Activated T-helper 1 cell treated with anti-CD3 and anti-CD28 coated beads, Interleukin-12 subunit alpha, Interleukin-12 subunit beta, Interleukin-2, Interleukin-4 antibody, amounts not matched to agents 30 ng/mL and 10 ng/mL and 1 ng/mL, durations not matched to agents 14 hours and 24 hours and 36 hours (primary cell): ENCODE results near the gene NEK9. TPM values are rescaled to one million over a fixed set of nuclear protein-coding genes. Genes with fewer than 3 reads are reported as not detected.

Source experiments
- DNase-seq: peaks from one replicate; pipeline ENCODE4 v3.0.0; 2021; ENCODE audit warnings: low spot score
- H3K27ac Mint-ChIP-seq: one replicate; pipeline ENCODE4 v1.8.0; 2021; ENCODE audit warnings: mild to moderate bottlenecking, mixed read lengths
- H3K27me3 Mint-ChIP-seq: one replicate; pipeline ENCODE4 v1.8.0; 2022; ENCODE audit warnings: mild to moderate bottlenecking, moderate library complexity, mixed read lengths; ENCODE audit not compliant: insufficient read depth
- H3K36me3 Mint-ChIP-seq: one replicate; pipeline ENCODE4 v1.8.0; 2021; ENCODE audit warnings: low read depth, mixed read lengths
- H3K4me1 Mint-ChIP-seq: one replicate; pipeline ENCODE4 v1.8.0; 2021; ENCODE audit warnings: low read depth, mixed read lengths
- H3K4me3 Mint-ChIP-seq: one replicate; pipeline ENCODE4 v1.8.0; 2021; ENCODE audit warnings: mild to moderate bottlenecking, moderate library complexity, mixed read lengths
- H3K9me3 Mint-ChIP-seq: one replicate; pipeline ENCODE4 v1.8.0; 2021; ENCODE audit warnings: mixed read lengths
- intact Hi-C: fragments of 100-400 bp; cut with micrococcal nuclease; formaldehyde crosslinking; loops from one replicate; pipeline ENCODE4 v1.15.1; 2024
- total RNA-seq: library from RNA; stranded (reverse); gene quantifications from 2 replicates; pipeline ENCODE4 v1.2.3, GENCODE V29; 2022

NEK9 gene
- total RNA-seq = 76.8 and 77.0 TPM in 2 replicates

DNA sequence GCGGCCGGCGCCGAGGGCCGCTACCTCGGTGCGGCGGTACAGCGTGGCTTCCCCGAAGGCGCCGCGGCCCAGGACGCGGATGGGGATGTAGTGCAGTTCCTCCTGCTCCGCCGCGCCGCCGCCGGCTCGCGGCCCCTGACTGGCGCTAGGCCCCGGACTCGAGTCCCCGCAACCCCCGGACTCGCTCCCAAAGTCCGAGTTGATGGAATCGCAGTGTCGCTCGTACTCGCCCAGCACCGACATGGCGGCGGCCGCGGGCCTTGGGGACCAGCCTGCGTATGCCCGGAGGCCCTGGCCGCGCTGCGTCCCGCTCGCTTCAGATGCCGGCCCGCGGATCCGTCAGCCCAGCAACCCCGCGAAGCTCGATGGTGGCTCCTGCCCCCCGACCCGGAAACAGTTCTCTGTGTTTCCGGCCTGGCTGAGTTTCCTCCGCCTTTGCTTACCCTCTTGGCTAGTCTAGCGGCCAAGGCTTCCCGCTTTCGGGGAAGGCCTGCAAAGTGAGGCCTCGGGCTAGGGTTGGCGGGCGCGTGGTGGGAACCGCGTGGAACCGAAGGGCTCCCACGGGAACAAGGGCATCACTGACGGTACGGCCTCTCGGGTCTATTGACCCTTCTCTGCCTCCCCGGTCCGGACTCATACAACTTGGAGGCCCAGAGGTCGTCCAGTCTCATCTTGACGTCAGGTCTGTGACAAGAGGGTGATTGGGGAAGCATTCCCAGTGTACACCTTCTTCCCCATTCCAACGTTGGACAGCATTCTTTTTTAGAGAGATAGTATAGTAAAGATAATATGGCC lies at the start of gene NEK9:
NEK9 (minus strand) TSS at position 370 of the 795 bp plus-strand sequence; CDS start at position 243, 127 bp downstream.
- no peaks in the 10 kb centered on the region for H3K27me3 Mint-ChIP-seq
- peak within 1 kb of the TSS; percentile 97 for H3K27ac Mint-ChIP-seq
- peak; percentile 86 for DNase-seq
- H3K9me3 Mint-ChIP-seq = no peaks in the 10 kb centered on the region
- peak within 1 kb of the TSS; percentile 93 for H3K4me3 Mint-ChIP-seq
- peaks cover 39% of the 10 kb centered on the region for H3K4me1 Mint-ChIP-seq
- intact Hi-C loops = loop anchor here (1.0 to 5.0 kb wide), 8 partner anchors 49 to 534 kb away; partner anchors contain the start of genes DLST, ERG28, TMED10 and TTLL5
- H3K36me3 Mint-ChIP-seq = peaks cover 26% of the 10 kb centered on the region

DNA sequence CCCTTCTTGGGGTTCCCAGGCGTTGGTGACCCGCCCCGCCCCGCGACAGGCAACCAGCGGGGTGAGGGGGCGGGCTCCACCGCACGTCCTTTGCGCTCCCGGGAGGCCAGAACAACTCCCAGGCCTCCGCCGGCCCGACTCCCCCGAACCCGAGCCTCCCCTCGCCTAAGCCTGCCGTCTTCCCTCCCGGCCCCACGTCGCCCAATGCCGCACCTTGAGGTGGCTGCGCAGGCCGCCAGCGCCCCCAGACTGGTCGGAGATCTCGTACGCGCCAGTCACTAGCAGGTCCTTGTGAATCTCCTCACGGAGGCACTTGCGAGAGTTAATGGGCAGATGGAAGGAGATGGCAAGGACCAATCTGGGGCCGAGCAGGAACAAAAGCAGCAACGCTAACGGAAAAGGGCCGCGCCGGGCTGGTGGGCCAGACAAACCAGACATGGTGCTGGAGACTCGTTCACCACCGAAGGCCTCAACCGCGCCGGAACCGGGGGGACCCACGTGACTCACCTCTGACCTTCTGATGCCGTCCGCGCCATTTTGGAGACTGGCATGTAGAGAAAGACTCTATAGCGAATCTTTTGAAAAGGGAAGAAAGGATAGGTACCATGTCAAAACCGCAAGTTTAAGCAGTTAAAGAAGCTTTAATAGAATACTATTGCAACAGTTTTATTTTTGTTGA lies 49.4 kb upstream of the NEK9 start, which contains the start of gene TMED10:
TMED10 (minus strand) TSS at position 471 of the 679 bp plus-strand sequence; CDS start at position 438, 33 bp downstream.
- Mint-ChIP-seq H3K36me3 (peaks cover 17% of the 10 kb centered on the region), H3K27ac (peak within 1 kb of the TSS; percentile 96), H3K9me3 (no peaks in the 10 kb centered on the region), H3K4me3 (peak within 1 kb of the TSS; percentile 89), H3K27me3 (peaks cover 7% of the 10 kb centered on the region), H3K4me1 (peaks cover 35% of the 10 kb centered on the region)
- DNase-seq = peak; percentile 87
- intact Hi-C loops = loop anchor here (1.0 to 5.0 kb wide), 10 partner anchors 37 to 806 kb away; partner anchors contain the start of genes ACYP1, DLST, FOS and NEK9

DNA sequence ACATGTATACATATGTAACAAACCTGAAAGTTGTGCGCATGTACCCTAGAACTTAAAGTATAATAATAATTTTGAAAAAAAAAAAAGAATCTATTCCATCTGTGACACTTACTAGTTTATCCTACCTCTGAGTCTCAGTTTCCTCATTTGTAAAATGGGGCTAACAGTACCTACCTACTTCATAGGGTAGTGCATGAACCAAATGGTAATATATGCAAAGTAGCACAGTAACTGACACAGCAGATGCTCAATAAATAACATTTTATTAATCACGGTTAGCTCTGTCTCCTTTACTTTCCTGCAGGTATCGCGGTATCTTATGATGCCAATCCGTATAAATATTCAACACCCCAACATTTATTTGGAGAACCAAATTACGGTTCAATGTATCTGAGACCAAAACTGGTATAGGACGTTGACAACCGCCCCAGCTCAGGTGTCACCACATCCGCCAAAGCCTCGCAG lies 48.9 kb upstream of the NEK9 start:
- H3K36me3 Mint-ChIP-seq = peaks cover 20% of the 10 kb centered on the region
- intact Hi-C loops = loop anchor here (1.0 to 5.0 kb wide), 11 partner anchors 18 to 807 kb away; partner anchors contain the start of genes ACYP1, DLST, FOS and NEK9
- peak overlapping the region; percentile 96 for H3K27ac Mint-ChIP-seq
- H3K4me3 Mint-ChIP-seq = peak overlapping the region; percentile 89
- H3K4me1 Mint-ChIP-seq = peaks cover 39% of the 10 kb centered on the region
- no peak for DNase-seq
- peaks cover 7% of the 10 kb centered on the region for H3K27me3 Mint-ChIP-seq
- no peaks in the 10 kb centered on the region for H3K9me3 Mint-ChIP-seq

DNA sequence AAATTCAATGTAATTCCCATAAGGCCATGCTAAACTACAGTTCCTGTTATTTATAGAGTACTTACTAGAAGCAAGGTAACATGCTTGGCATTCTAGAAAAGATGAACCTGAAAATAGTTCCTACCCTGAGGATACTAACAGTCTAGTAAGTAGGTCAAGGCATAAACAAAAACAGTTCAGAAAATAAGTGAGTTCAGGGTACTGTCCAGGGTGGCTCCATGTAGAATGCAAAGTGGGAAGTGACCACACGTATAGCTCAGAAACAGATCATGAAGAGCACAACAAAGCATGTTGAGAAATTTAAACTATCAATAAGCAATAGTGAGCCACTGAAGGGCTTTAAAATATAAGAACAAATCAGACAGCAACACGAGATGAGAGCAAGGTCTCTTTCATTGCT lies 47.2 kb upstream of the NEK9 start:
- Mint-ChIP-seq H3K4me1 (peaks cover 41% of the 10 kb centered on the region), H3K4me3 (peak overlapping the region; percentile 74), H3K27me3 (peaks cover 2% of the 10 kb centered on the region), H3K9me3 (no peaks in the 10 kb centered on the region), H3K27ac (peak overlapping the region; percentile 80), H3K36me3 (peaks cover 22% of the 10 kb centered on the region)
- no peak for DNase-seq
- intact Hi-C loops = no loop called here

DNA sequence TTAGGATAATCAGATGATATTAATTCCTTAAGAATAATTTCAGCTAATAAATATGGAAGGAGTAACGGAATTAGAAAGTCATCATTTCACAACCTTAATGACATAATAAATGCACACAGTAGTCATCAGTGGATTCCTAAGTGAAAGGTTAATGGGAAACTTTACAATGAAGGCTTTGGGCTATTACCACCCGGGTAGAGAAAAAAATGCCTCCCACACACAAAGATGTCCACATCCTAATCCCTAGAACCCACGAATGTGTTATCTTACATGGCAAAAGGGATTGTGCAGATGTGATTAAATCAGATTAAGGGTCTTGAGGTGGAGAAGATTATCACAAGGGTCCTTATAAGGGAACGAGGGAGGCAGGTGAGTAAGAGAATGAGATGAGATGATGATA lies 43.9 kb upstream of the NEK9 start:
- DNase-seq = no peak
- Mint-ChIP-seq H3K9me3 (no peaks in the 10 kb centered on the region), H3K36me3 (peaks cover 26% of the 10 kb centered on the region), H3K4me1 (peaks cover 44% of the 10 kb centered on the region), H3K4me3 (no peak overlapping the region), H3K27me3 (no peaks in the 10 kb centered on the region), H3K27ac (no peak overlapping the region)
- intact Hi-C loops = no loop called here

DNA sequence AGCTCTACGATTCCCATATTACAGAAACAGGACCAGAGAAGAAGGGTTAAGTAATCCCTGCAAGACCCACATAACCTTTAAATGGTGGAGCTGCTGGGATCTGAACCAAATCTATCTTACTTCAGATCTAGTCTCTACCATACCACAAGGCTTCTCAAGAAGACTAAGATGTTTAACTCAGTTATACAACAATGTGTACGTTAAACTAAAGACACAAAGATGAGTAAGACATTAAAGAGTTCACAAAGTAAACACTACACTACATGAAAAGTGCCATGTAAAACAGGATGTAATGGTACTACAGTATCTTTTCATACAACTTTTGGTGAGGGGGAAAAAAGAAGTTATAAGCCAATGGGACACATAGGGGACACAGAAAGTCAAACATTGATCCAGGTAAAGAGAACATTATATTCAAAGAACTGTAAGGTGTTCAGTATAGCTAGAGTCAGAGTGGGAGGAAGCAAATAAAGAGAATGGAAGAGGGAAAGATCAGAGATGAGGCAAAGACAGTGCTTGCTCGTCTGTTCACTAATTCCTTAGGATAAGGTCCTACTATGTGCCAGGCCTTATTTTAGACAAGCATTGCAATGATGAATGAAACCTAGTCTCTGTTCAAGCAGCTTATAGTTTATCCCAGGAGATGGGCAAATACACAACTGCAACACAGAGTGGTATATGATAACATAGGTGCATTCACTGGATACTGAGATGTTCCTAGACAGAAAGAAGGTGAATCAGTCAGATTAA lies 41.9 kb upstream of the NEK9 start:
- Mint-ChIP-seq H3K4me3 (no peak overlapping the region), H3K27ac (no peak overlapping the region), H3K27me3 (no peaks in the 10 kb centered on the region), H3K36me3 (peaks cover 17% of the 10 kb centered on the region), H3K4me1 (peaks cover 26% of the 10 kb centered on the region), H3K9me3 (no peaks in the 10 kb centered on the region)
- no peak for DNase-seq
- intact Hi-C loops = no loop called here

DNA sequence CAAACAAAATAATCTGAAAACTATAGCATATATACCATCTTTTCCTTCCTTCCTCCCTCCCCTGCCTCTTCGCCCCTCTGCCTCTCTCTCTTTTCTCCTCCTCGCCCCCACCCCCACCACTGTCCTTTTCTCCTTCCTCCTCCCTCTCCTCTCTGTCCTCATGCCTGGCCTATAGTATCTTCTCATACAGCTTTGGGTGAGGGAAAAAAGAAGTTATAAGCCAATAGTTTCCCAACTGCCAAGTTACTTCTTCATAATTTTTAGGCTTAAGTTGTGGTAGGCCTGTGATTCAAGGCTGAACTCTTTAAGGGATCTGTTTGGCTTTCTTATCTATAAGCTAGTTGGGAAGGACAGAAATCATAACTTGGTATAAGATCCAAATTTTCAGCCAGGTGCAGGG lies 40.5 kb upstream of the NEK9 start:
- Mint-ChIP-seq H3K4me1 (peaks cover 20% of the 10 kb centered on the region), H3K27me3 (no peaks in the 10 kb centered on the region), H3K9me3 (no peaks in the 10 kb centered on the region), H3K36me3 (peaks cover 18% of the 10 kb centered on the region), H3K4me3 (no peak overlapping the region), H3K27ac (no peak overlapping the region)
- no peak for DNase-seq
- intact Hi-C loops = no loop called here

DNA sequence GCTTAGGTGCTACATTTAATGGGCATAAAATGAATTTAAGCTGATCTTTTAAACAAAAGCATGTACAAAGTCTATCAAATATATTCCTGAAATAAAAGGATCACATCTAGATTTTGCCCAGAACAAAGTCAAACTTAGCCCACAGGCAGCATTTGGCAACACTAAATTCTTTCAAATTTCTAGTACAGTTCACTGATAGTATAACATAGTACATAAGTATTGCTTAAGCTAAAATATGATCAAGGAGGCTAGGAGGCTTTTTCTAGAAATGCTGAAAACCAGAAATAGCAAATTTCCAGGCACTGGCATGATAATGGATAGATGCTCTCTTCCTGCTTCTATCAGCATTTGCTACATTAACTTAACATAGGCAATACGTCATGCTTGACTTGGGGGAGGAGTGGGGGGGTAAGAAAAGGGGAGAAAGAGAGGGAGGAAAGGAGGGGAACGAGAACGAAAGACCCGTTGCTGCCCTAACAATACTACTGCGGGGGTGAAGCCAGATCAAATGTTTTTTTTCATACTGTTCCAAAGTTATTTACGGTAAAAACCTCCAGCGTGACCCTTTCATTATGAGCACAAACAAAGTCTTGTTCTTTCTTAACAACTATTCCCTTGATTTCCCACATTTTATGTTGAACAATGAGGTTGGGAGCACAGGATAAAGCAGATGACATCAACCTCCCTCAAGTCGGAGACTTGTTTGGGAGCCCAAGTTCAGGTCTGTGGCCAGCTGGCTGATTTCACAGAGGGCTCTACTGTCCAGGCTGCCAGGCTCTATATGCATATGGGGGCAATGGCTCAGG lies 38.9 kb upstream of the NEK9 start:
- H3K4me1 Mint-ChIP-seq = peaks cover 21% of the 10 kb centered on the region
- no peaks in the 10 kb centered on the region for H3K27me3 Mint-ChIP-seq
- intact Hi-C loops = no loop called here
- peaks cover 15% of the 10 kb centered on the region for H3K36me3 Mint-ChIP-seq
- no peaks in the 10 kb centered on the region for H3K9me3 Mint-ChIP-seq
- H3K4me3 Mint-ChIP-seq = no peak overlapping the region
- H3K27ac Mint-ChIP-seq = no peak overlapping the region
- no peak for DNase-seq

DNA sequence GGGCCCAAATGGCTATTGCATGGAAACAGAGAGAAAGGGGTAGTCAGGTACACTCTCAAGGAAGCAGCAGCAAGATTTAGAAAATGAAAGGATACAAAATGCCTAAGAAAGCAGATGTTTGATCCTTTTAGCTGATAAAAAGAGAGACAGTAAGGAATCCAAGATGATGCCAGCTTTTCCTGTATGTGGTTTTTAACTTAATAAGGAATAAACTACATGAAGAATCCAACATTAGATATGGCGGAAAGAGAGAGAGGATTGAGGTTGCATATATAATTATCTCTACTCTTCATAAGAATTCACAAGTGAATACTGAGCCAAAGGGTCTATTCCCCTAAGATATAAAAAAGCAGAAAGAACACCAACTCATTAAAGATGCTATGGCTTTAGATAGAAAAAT lies 38.0 kb upstream of the NEK9 start:
- intact Hi-C loops = no loop called here
- peaks cover 28% of the 10 kb centered on the region for H3K4me1 Mint-ChIP-seq
- no peaks in the 10 kb centered on the region for H3K9me3 Mint-ChIP-seq
- peaks cover 12% of the 10 kb centered on the region for H3K36me3 Mint-ChIP-seq
- DNase-seq = no peak
- no peak overlapping the region for H3K27ac Mint-ChIP-seq
- no peak overlapping the region for H3K4me3 Mint-ChIP-seq
- no peaks in the 10 kb centered on the region for H3K27me3 Mint-ChIP-seq

DNA sequence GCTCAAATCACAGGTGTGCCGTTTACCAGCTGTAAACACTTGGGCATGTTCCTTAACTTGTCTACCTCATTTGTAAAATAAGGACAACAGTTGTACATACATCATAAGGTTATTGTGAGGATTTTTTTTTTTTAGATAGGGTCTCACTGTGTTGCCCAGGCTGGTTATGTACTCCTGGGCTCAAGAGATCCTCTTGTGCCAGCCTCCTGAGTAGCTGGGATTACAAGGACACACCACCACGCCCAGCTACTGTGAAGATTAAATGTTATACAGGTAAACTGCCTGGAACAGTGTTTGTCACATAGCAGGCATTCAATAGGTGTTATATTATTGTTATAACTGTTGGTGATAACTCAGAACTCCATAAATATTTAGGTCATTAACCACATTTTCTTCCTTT lies 36.8 kb upstream of the NEK9 start:
- Mint-ChIP-seq H3K9me3 (no peaks in the 10 kb centered on the region), H3K27me3 (no peaks in the 10 kb centered on the region), H3K36me3 (peaks cover 10% of the 10 kb centered on the region), H3K4me1 (peaks cover 34% of the 10 kb centered on the region), H3K4me3 (no peak overlapping the region), H3K27ac (no peak overlapping the region)
- intact Hi-C loops = no loop called here
- DNase-seq = no peak

DNA sequence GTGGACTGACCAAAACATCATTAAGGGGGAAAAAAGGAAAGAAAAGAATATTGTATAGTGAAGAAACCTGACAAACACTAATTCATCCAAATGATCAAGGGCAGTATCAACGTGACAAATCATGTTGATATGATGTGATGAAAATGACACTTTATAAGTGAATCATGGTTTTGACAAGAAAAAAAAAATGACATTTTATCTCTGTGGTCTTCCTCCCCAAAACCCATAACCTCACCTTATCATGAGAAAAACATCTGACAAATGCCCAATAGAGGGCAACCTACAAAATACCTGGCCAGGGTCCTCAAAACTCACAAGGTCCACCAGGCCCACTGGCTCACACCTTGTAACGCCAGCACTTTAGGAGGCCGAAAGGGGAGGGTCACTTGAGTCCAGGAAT lies 35.8 kb upstream of the NEK9 start:
- Mint-ChIP-seq H3K36me3 (peaks cover 8% of the 10 kb centered on the region), H3K4me3 (no peak overlapping the region), H3K27ac (no peak overlapping the region), H3K9me3 (no peaks in the 10 kb centered on the region), H3K27me3 (no peaks in the 10 kb centered on the region), H3K4me1 (peaks cover 25% of the 10 kb centered on the region)
- DNase-seq = no peak
- intact Hi-C loops = no loop called here
